HG03045 (cell line): ENCODE results near the gene OSTN.

ENCODE experiments used
- ATAC-seq: cut with Tn5 transposase; IDR thresholded peaks from one replicate; pipeline ENCODE4 v1.9.1; 2021; ENCODE audit warnings: mild to moderate bottlenecking, moderate library complexity; ENCODE audit not compliant: unreplicated experiment

Gene OSTN

GRCh38 chr3:191303596-191303995 is 104.6 kb downstream of the OSTN start:
- no peak for ATAC-seq

GRCh38 chr3:191306428-191306827 is 107.4 kb downstream of the OSTN start:
- ATAC-seq, result no peak

- no peak for ATAC-seq
These were observed 108.3 kb downstream of the OSTN start for GRCh38 chr3:191307341-191307740.

- no peak for ATAC-seq
These were observed 114.3 kb downstream of the OSTN start for GRCh38 chr3:191313296-191313695.

DNA sequence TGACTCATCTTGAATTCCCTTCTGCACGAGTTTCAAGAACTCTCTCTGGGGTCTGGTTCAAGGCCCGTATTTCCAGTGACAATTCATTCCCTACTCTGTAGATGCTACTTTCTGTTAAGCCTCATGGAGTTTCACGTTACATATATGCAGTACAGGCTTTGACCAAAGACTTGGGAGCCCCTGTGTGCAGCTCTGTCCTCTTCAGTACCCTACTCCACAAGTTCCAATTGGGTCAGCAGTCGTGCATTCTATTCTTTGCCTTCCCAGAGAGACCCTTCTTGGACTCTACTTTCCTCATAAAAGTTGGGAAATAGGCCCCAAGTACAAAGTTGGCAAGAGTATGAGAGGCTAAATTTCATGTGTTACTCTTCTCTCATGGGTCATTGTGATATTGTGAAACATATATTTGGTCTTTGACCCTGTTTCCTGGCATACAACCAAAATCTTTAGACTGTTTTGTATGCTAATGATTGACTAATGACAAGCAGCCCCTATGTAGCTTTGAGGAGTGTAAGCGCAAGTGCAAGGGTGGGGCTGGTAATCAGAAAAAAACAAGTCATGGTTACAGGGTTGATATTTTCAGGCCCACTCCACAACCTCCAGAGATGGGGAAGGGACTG is 115.2 kb downstream of the OSTN start:
- ATAC-seq, result no peak
